Lung (tissue), 12 donors: ENCODE data around the gene GTF2F2. TPM values are rescaled to one million over a fixed set of nuclear protein-coding genes. Genes with fewer than 3 reads are reported as not detected.
A peak's percentile ranks its signal among the peaks of the same experiment; 100 is the strongest.
"Not testable (repeated sequence)": the region's sequence is repeated elsewhere in the genome, so short reads cannot be mapped to it uniquely, and the experiment has no call there.

Experiments used
- ATAC-seq: fragments of 200-7000 bp; cut with Tn5 transposase; one replicate; pipeline ENCODE4 v1.9.1; 2020; ENCODE audit warnings: moderate number of reproducible peaks; ENCODE audit not compliant: insufficient read depth, low FRiP score
- DNase-seq, 3 donors: peaks; one replicate each; pipeline ENCODE4 v3.0.0-alpha.2; 2013 to 2017
- H3K27ac ChIP-seq, 2 donors: one replicate each; pipeline ENCODE4 v1.5.1; 2013; ENCODE audit warnings: mild to moderate bottlenecking in 2 of 2, moderate library complexity in 2 of 2, control low read depth in 1 of 2, inconsistent platforms in 1 of 2, low read depth in 1 of 2, low read length in 1 of 2
- H3K27me3 ChIP-seq, 3 donors: one replicate each; pipeline ENCODE4 v1.5.1; 2013; ENCODE audit warnings: low read length in 2 of 3; ENCODE audit not compliant: control insufficient read depth in 3 of 3, insufficient read depth in 3 of 3
- H3K36me3 ChIP-seq, 4 donors: one replicate each; pipeline ENCODE4 v1.5.1; 2013; ENCODE audit warnings: low read length in 4 of 4, mild to moderate bottlenecking in 1 of 4, moderate library complexity in 1 of 4; ENCODE audit not compliant: control insufficient read depth in 4 of 4, insufficient read depth in 4 of 4
- H3K4me1 ChIP-seq, 5 donors: one replicate each; pipeline ENCODE4 v1.5.1; 2013; ENCODE audit warnings: low read length in 5 of 5, mild to moderate bottlenecking in 2 of 5, moderate library complexity in 1 of 5; ENCODE audit not compliant: control insufficient read depth in 5 of 5, insufficient read depth in 5 of 5
- H3K4me3 ChIP-seq: one replicate; pipeline ENCODE4 v1.5.1; 2013; ENCODE audit warnings: mild to moderate bottlenecking, control low read depth, moderate library complexity
- H3K9ac ChIP-seq, 2 donors: one replicate each; pipeline ENCODE4 v1.5.1; 2013; ENCODE audit warnings: low read length in 2 of 2, control low read depth in 1 of 2; ENCODE audit not compliant: insufficient read depth in 1 of 2
- H3K9me3 ChIP-seq, 4 donors: one replicate each; pipeline ENCODE4 v1.5.1; 2013; ENCODE audit warnings: low read length in 3 of 4, mild to moderate bottlenecking in 1 of 4, moderate library complexity in 1 of 4; ENCODE audit not compliant: control insufficient read depth in 4 of 4, insufficient read depth in 3 of 4
- CTCF ChIP-seq: IDR thresholded peaks from 2 replicates; pipeline ENCODE4 v1.5.1; 2012; ENCODE audit warnings: mild to moderate bottlenecking; ENCODE audit errors: control extremely low read depth, extremely low read depth
- WGBS, 2 donors: extraction: QIAGEN DNeasy Blood & Tissue Kit; methylation state at CpG; one replicate each; pipeline ENCODE4 v1.1.7; 2013; 5-methylcytosine and 5-hydroxymethylcytosine counted together
- polyA plus RNA-seq, 2 donors: library from polyadenylated mRNA; stranded (reverse); fragments of 200-250 nt; gene quantifications; one replicate each; pipeline ENCODE4 v1.2.1, GENCODE V29; 2013
- total RNA-seq, 2 donors: library from RNA; depleted of rRNA in 1 of 2; stranded (reverse); fragments of >200 nt in 1 of 2; gene quantifications; one replicate each; pipeline ENCODE4 v1.2.1, GENCODE V29; 2014 to 2021
- donor health status: control.
- donor health status: control.
- donor health status: Bipolar disorder and iron deficiency.
- donor health status: healthy.
- donor health status: DM: yes; HTN: yes; CAD: no.

Gene GTF2F2
- total and polyA plus RNA-seq, 4 donors, result 13.7 to 21.3 (median 14.3) TPM

- Histone ChIP-seq H3K9me3 (no peaks in the 10 kb centered on the region), H3K36me3 (no peaks in the 10 kb centered on the region), H3K27ac (no peak overlapping the region), H3K9ac (no peak overlapping the region), H3K4me1 (no peaks in the 10 kb centered on the region), H3K4me3 (no peak overlapping the region), H3K27me3 (no peaks in the 10 kb centered on the region)
- no peak for TF ChIP-seq CTCF
- DNase-seq, result no peak
- no peak for ATAC-seq
- 86 to 97% methylated on average over 2 of the region's 2 CpGs for WGBS, 2 donors
These were observed 177.8 kb downstream of the GTF2F2 start for GRCh38 chr13:45298206-45298505.

- not testable (repeated sequence) for H3K27me3 ChIP-seq, H3K27ac ChIP-seq, H3K9me3 ChIP-seq, ATAC-seq, H3K4me3 ChIP-seq, H3K9ac ChIP-seq, H3K36me3 ChIP-seq, H3K4me1 ChIP-seq, DNase-seq
- 95 to 99% methylated on average over 3 of the region's 3 CpGs for WGBS, 2 donors
These were observed 178.2 kb downstream of the GTF2F2 start for GRCh38 chr13:45298550-45298949.

GRCh38 chr13:45299194-45299593 lies 178.9 kb downstream of the GTF2F2 start:
- ATAC-seq, result no peak
- no peak overlapping the region for H3K9ac ChIP-seq
- peak in 2 of 3 donors; percentile 52 to 61 for DNase-seq
- 73 to 83% methylated on average over 3 of the region's 3 CpGs for WGBS, 2 donors
- no peaks in the 10 kb centered on the region for H3K9me3 ChIP-seq
- H3K27me3 ChIP-seq, result no peaks in the 10 kb centered on the region
- no peak overlapping the region for H3K27ac ChIP-seq
- H3K4me1 ChIP-seq, result no peaks in the 10 kb centered on the region
- H3K36me3 ChIP-seq, result no peaks in the 10 kb centered on the region
- no peak overlapping the region for H3K4me3 ChIP-seq
- TF ChIP-seq CTCF, result no peak

GRCh38 chr13:45300190-45300985 lies 180.1 kb downstream of the GTF2F2 start:
- H3K9ac ChIP-seq, result no peak overlapping the region
- H3K27me3 ChIP-seq, result no peaks in the 10 kb centered on the region
- no peak for TF ChIP-seq CTCF
- no peaks in the 10 kb centered on the region for H3K36me3 ChIP-seq
- H3K4me3 ChIP-seq, result no peak overlapping the region
- no peak overlapping the region for H3K27ac ChIP-seq
- H3K4me1 ChIP-seq, result no peaks in the 10 kb centered on the region
- ATAC-seq (no peak), DNase-seq (no peak)
- H3K9me3 ChIP-seq, result no peaks in the 10 kb centered on the region
- WGBS, 2 donors, result 65 to 72% methylated on average over 9 of the region's 9 CpGs
